G401 (cell line): ENCODE results near the gene IGSF5. TPM values are rescaled to one million over a fixed set of nuclear protein-coding genes. Genes with fewer than 3 reads are reported as not detected.

Source experiments
- DNase-seq: peaks from one replicate; pipeline ENCODE4 v3.0.0-alpha.2; 2015; ENCODE audit warnings: low spot score
- in situ Hi-C: cut with HindIII; loops from 2 replicates; pipeline ENCODE4 v1.10.0; 2016; ENCODE audit warnings: low sequenced_read_pairs, mixed read lengths
- total RNA-seq: library from RNA; depleted of rRNA; stranded (reverse); fragments of >200 nt; shearing (Covaris generic); gene quantifications from 2 replicates; pipeline ENCODE4 v1.2.3, GENCODE V29; 2014

The IGSF5 gene
- total RNA-seq, 1 experiment from 2014 or later: 0.51 TPM

GRCh38 chr21:39805983-39806382 lies 61.0 kb downstream of the IGSF5 start:
- in situ Hi-C loops: no loop called here
- DNase-seq: no peak

GRCh38 chr21:39807738-39808137 lies 62.8 kb downstream of the IGSF5 start:
- in situ Hi-C loops: no loop called here

GRCh38 chr21:39809936-39810335 lies 65.0 kb downstream of the IGSF5 start:
- in situ Hi-C loops: no loop called here
- no peak for DNase-seq

More at GRCh38 chr21:39807738-39808137, 62.8 kb downstream of the IGSF5 start:
- no peak for DNase-seq

GRCh38 chr21:39812983-39813382 lies 68.0 kb downstream of the IGSF5 start:
- in situ Hi-C loops: no loop called here
- no peak for DNase-seq

GRCh38 chr21:39818557-39818956 lies 73.6 kb downstream of the IGSF5 start:
- in situ Hi-C loops: no loop called here
- no peak for DNase-seq

GRCh38 chr21:39822042-39822441 lies 77.1 kb downstream of the IGSF5 start:
- no peak for DNase-seq
- in situ Hi-C loops: no loop called here

- DNase-seq: no peak
- in situ Hi-C loops: no loop called here
These were observed 80.3 kb downstream of the IGSF5 start for GRCh38 chr21:39825250-39825649.

- no peak for DNase-seq
- in situ Hi-C loops: no loop called here
These were observed 89.6 kb downstream of the IGSF5 start for GRCh38 chr21:39834543-39834942.

- in situ Hi-C loops: no loop called here
- DNase-seq: no peak
These were observed 92.9 kb downstream of the IGSF5 start for GRCh38 chr21:39837861-39838359.

GRCh38 chr21:39840373-39841097 lies 95.6 kb downstream of the IGSF5 start:
- no peak for DNase-seq
- in situ Hi-C loops: no loop called here

GRCh38 chr21:39842741-39843459 lies 97.9 kb downstream of the IGSF5 start:
- in situ Hi-C loops: no loop called here
- no peak for DNase-seq

- in situ Hi-C loops: no loop called here
- no peak for DNase-seq
These were observed 98.5 kb downstream of the IGSF5 start for GRCh38 chr21:39843483-39843882.

GRCh38 chr21:39843916-39844315 lies 98.9 kb downstream of the IGSF5 start:
- no peak for DNase-seq
- in situ Hi-C loops: no loop called here

GRCh38 chr21:39845571-39846130 lies 100.7 kb downstream of the IGSF5 start:
- in situ Hi-C loops: no loop called here
- DNase-seq: no peak

- DNase-seq: no peak
- in situ Hi-C loops: no loop called here
These were observed 102.9 kb downstream of the IGSF5 start for GRCh38 chr21:39847877-39848276.

GRCh38 chr21:39849014-39849655 lies 104.2 kb downstream of the IGSF5 start:
- in situ Hi-C loops: no loop called here
- no peak for DNase-seq

GRCh38 chr21:39850333-39850732 lies 105.3 kb downstream of the IGSF5 start:
- in situ Hi-C loops: no loop called here
- DNase-seq: no peak

GRCh38 chr21:39851002-39851618 lies 106.1 kb downstream of the IGSF5 start:
- in situ Hi-C loops: no loop called here
- DNase-seq: no peak
